Hematopoietic multipotent progenitor cell treated with erythropoietin and hydrocortisone succinate and interleukin-3 and kit ligand, for 4 days (in vitro differentiated cells): ENCODE data around the gene PHLDA1.
"Not testable (repeated sequence)": the region's sequence is repeated elsewhere in the genome, so short reads cannot be mapped to it uniquely, and the experiment has no call there.

Source experiments
- DNase-seq: peaks from one replicate; pipeline ENCODE4 v3.0.0-alpha.2; 2015

Gene PHLDA1

GRCh38 chr12:75984577-75985182, 46.9 kb downstream of the PHLDA1 start:
- DNase-seq: no peak

GRCh38 chr12:75983851-75984250, 47.7 kb downstream of the PHLDA1 start:
- not testable (repeated sequence) for DNase-seq

GRCh38 chr12:75982979-75983660, 48.5 kb downstream of the PHLDA1 start:
- no peak for DNase-seq

GRCh38 chr12:75982169-75982564, 49.4 kb downstream of the PHLDA1 start:
- no peak for DNase-seq

- DNase-seq: no peak
Measured at GRCh38 chr12:75981247-75982168, 50.1 kb downstream of the PHLDA1 start.

- no peak for DNase-seq
Measured at GRCh38 chr12:75979181-75979580, 52.4 kb downstream of the PHLDA1 start.

GRCh38 chr12:75978677-75979076, 52.9 kb downstream of the PHLDA1 start:
- no peak for DNase-seq

- DNase-seq: peak; percentile 80
Measured at GRCh38 chr12:75977952-75978671, 53.5 kb downstream of the PHLDA1 start.

GRCh38 chr12:75977590-75977951, 54.0 kb downstream of the PHLDA1 start:
- no peak for DNase-seq

- no peak for DNase-seq
Measured at GRCh38 chr12:75976913-75977312, 54.7 kb downstream of the PHLDA1 start.

GRCh38 chr12:75976113-75976512, 55.5 kb downstream of the PHLDA1 start:
- no peak for DNase-seq

- no peak for DNase-seq
Measured at GRCh38 chr12:75975702-75976101, 55.9 kb downstream of the PHLDA1 start.
